Measurements from ENCODE around the gene MYL2. TPM values are rescaled to one million over a fixed set of nuclear protein-coding genes. Genes with fewer than 3 reads are reported as not detected.

Gene MYL2
- total RNA-seq, 3 donors from 2014 or later (not counting 1 experiment from before 2014, with no cell fraction given), result not detected

DNA sequence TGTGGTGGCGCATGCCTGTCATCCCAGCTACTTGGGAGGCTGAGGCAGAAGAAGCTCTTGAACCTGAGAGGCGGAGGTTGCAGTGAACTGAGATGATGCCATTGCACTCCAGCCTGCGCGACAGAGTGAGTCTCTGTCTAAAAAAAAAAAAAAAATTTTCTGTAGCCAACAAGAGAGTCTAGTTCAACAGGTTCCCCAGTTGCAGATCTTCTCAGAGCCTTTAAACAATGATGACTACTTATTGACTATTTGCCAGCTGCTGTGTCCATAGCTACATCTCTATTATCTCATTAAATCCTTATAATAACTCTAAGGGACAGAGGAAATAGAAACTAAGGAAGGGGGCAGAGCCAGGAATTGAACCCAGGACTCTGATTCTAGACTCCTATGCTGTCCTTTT lies 15.2 kb upstream of the MYL2 start:
- H3K27ac Mint-ChIP-seq, result no peak overlapping the region
- H3K36me3 ChIP-seq (ENCODE audit: control insufficient read depth, insufficient read depth, low read length), result no peaks in the 10 kb centered on the region
- H3K4me3 ChIP-seq (ENCODE audit: low read length), result no peak overlapping the region
- no peaks in the 10 kb centered on the region for H3K9me3 Mint-ChIP-seq
- TF ChIP-seq CTCF (IDR thresholded peaks at IDR 0.05), result no peak
- no peaks in the 10 kb centered on the region for H3K36me3 Mint-ChIP-seq
- H3K27me3 Mint-ChIP-seq (ENCODE audit: low read depth in 2 of 2), result peaks cover 15 to 21% of the 10 kb centered on the region in 2 donors
- H3K9me3 ChIP-seq (ENCODE audit: control insufficient read depth, insufficient read depth, low read length), result no peaks in the 10 kb centered on the region
- DNase-seq, result no peak
- intact Hi-C loops (cut with micrococcal nuclease), result loop anchor here (5.0 kb wide), 1 partner anchor 362 kb away; no protein-coding TSS in a partner anchor
- H3K27me3 ChIP-seq (ENCODE audit: control insufficient read depth, insufficient read depth, low read length), result no peaks in the 10 kb centered on the region
- peaks cover 5 to 6% of the 10 kb centered on the region in 2 donors for H3K4me1 Mint-ChIP-seq
- no peak overlapping the region for H3K27ac ChIP-seq (ENCODE audit: low read length)
- no peak overlapping the region for H3K4me3 Mint-ChIP-seq
- peaks cover 8% of the 10 kb centered on the region for H3K4me1 ChIP-seq (ENCODE audit: control insufficient read depth, insufficient read depth, low read length)
- 96% methylated on average over 4 of the region's 4 CpGs for WGBS (ENCODE audit: insufficient coverage)
- ATAC-seq, result no peak

DNA sequence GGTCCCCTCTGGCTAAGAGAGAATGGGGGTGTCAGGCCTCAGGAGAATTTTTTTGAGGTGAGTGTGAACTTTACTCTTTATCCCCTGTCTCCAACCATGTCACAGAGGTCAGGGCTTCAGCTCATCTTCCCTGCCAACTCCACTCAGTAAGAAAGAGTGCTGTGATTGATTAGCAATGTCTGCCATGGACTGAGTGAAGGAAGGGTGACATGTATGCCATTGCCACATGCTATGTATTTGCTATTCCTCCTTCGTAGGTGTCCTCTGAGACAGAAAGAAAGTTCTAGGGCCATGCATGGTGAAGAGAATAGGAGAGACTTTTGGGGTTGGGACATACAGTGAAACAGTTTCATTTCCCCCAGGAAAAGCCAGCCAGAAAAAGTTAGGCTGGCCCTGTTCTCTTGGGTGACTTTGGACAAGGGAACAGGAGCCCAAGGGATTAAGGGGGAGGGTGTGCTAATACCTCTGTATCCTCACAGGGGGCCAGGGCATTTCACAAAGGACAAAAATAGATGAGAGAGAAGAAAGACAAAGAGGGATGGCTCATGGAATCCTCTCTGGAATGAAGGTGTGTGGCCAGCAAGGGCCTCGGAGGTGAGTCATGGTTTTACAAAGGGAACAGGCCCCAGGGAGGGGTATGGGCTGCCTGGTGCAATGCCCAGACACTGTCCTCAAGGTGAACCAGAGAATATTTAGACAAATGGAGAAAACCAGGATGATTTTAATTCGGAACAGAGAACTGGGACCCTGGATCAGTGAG lies 13.9 kb upstream of the MYL2 start:
- intact Hi-C loops (cut with micrococcal nuclease), result no loop called here
- H3K27ac Mint-ChIP-seq, result no peak overlapping the region

DNA sequence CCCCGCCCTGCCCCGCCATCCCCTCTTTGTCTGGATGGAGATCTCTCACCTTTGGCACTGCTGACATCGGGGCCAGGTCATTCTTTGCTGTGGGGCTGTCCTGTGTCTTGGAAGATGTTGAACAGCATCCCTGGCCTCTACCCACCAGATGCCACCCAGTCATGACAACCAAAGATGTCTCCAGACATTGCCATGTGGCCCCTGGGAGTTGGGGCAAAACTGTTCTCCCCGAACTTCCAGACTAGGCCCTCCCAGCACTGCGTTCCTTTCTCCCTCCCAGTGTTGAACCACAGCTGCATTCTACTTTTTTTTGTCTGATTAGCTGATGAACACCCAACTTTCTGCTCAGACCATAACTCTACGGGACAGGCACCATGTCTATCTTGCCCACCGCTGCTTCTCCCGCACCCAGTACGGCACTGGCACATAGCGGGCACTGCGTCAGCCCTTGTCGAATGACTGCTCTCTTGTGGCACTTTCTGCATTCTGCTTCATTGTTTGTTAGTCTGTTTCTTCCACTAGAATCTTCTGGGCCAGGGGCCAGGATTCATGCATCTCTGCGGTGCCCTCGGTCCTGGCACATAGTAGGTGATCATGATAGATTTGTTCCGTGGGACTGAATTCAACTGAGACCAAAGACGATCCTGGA lies 13.1 kb upstream of the MYL2 start:
- Histone ChIP-seq H3K27me3 (ENCODE audit: control insufficient read depth, insufficient read depth, low read length) (no peaks in the 10 kb centered on the region), H3K27ac (ENCODE audit: low read length) (no peak overlapping the region), H3K4me3 (ENCODE audit: low read length) (no peak overlapping the region), H3K9me3 (ENCODE audit: control insufficient read depth, insufficient read depth, low read length) (no peaks in the 10 kb centered on the region), H3K36me3 (ENCODE audit: control insufficient read depth, insufficient read depth, low read length) (no peaks in the 10 kb centered on the region), H3K4me1 (ENCODE audit: control insufficient read depth, insufficient read depth, low read length) (peaks cover 8% of the 10 kb centered on the region)
- intact Hi-C loops (cut with micrococcal nuclease), result no loop called here
- TF ChIP-seq CTCF (IDR thresholded peaks at IDR 0.05), result no peak
- Mint-ChIP-seq H3K27ac (no peak overlapping the region), H3K4me3 (no peak overlapping the region), H3K27me3 (ENCODE audit: low read depth in 2 of 2) (peaks cover 15 to 21% of the 10 kb centered on the region in 2 donors), H3K4me1 (peaks cover 5 to 6% of the 10 kb centered on the region in 2 donors), H3K36me3 (no peaks in the 10 kb centered on the region), H3K9me3 (no peaks in the 10 kb centered on the region)
- DNase-seq (no peak), ATAC-seq (no peak)
- 96% methylated on average over 16 of the region's 16 CpGs for WGBS (ENCODE audit: insufficient coverage)

More for the DNA sequence above, 13.9 kb upstream of the MYL2 start:
- DNase-seq (no peak), ATAC-seq (no peak)
- Mint-ChIP-seq H3K4me1 (peaks cover 5 to 6% of the 10 kb centered on the region in 2 donors), H3K4me3 (no peak overlapping the region), H3K27me3 (ENCODE audit: low read depth in 2 of 2) (peaks cover 15 to 21% of the 10 kb centered on the region in 2 donors), H3K9me3 (no peaks in the 10 kb centered on the region), H3K36me3 (no peaks in the 10 kb centered on the region)
- 86% methylated on average over 3 of the region's 3 CpGs for WGBS (ENCODE audit: insufficient coverage)
- Histone ChIP-seq H3K27me3 (ENCODE audit: control insufficient read depth, insufficient read depth, low read length) (no peaks in the 10 kb centered on the region), H3K9me3 (ENCODE audit: control insufficient read depth, insufficient read depth, low read length) (no peaks in the 10 kb centered on the region), H3K36me3 (ENCODE audit: control insufficient read depth, insufficient read depth, low read length) (no peaks in the 10 kb centered on the region), H3K4me3 (ENCODE audit: low read length) (no peak overlapping the region), H3K4me1 (ENCODE audit: control insufficient read depth, insufficient read depth, low read length) (peaks cover 8% of the 10 kb centered on the region), H3K27ac (ENCODE audit: low read length) (no peak overlapping the region)
- no peak for TF ChIP-seq CTCF (IDR thresholded peaks at IDR 0.05)
